ENCODE results near the gene ERCC3.

- no peak for TF ChIP-seq CTCF (conservative IDR thresholded peaks at IDR 0.05; ENCODE audit: low read depth, low read length)
- no peak for TF ChIP-seq EZH2 (IDR thresholded peaks at IDR 0.05; ENCODE audit: borderline replicate concordance, low read depth, low read length, poor library complexity, severe bottlenecking)
Observed at GRCh38 chr2:127305990-127306585, 12.1 kb upstream of the ERCC3 start.

Measured in A673 (cell line).